ENCODE measurements around the gene TOMM40L. TPM values are rescaled to one million over a fixed set of nuclear protein-coding genes. Genes with fewer than 3 reads are reported as not detected.

The TOMM40L gene
- polyA plus RNA-seq, 1 donor (not counting 4 experiments of a cell fraction or from before 2014, with no cell fraction given): 14.4 TPM

DNA sequence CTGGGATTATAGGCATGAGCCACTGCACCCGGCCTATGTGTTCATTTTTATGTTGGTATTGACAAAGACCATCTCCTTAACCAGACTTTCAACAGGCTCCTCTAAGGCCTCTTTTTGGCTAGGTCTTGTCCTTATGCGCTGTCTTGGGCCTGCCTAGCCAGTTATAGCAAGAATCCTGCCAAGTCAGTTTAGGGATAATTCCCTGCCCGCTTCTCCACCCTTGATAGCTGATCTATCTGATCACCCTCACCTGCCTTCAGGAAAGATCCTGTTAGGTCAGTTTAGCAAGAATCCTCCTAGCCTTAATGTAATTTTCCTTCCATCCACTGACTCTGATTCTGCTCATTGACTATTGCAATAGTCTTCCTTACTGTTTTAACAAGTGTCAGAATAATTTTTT is 46.2 kb upstream of the TOMM40L start:
- H3K27me3 ChIP-seq (ENCODE audit: control insufficient read depth, extremely low read depth, insufficient read depth, low read length): no peaks in the 10 kb centered on the region
- no peak overlapping the region for H2AFZ ChIP-seq (ENCODE audit: control insufficient read depth, low read length)
- no peaks in the 10 kb centered on the region for H4K20me1 ChIP-seq (ENCODE audit: control insufficient read depth, extremely low read depth, insufficient read depth, low read length)
- TF ChIP-seq, protein P1, sequence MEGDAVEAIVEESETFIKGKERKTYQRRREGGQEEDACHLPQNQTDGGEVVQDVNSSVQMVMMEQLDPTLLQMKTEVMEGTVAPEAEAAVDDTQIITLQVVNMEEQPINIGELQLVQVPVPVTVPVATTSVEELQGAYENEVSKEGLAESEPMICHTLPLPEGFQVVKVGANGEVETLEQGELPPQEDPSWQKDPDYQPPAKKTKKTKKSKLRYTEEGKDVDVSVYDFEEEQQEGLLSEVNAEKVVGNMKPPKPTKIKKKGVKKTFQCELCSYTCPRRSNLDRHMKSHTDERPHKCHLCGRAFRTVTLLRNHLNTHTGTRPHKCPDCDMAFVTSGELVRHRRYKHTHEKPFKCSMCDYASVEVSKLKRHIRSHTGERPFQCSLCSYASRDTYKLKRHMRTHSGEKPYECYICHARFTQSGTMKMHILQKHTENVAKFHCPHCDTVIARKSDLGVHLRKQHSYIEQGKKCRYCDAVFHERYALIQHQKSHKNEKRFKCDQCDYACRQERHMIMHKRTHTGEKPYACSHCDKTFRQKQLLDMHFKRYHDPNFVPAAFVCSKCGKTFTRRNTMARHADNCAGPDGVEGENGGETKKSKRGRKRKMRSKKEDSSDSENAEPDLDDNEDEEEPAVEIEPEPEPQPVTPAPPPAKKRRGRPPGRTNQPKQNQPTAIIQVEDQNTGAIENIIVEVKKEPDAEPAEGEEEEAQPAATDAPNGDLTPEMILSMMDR (optimal IDR thresholded peaks at IDR 0.05 in 1 of 3, IDR thresholded peaks at IDR 0.05 in 1 of 3, conservative IDR thresholded peaks at IDR 0.05 in 1 of 3; ENCODE audit: extremely low read depth in 1 of 3, insufficient read depth in 2 of 3, low read length in 3 of 3): no peak
- TF ChIP-seq EZH2 (IDR thresholded peaks at IDR 0.05; ENCODE audit: low read length): no peak
- no peak overlapping the region for H3K4me3 ChIP-seq (ENCODE audit: control insufficient read depth in 2 of 3, extremely low read depth in 1 of 3, insufficient read depth in 2 of 3, low read depth in 1 of 3, low read length in 3 of 3)
- H3K9me3 ChIP-seq (ENCODE audit: control insufficient read depth, low read depth, low read length): no peaks in the 10 kb centered on the region
- H3K9me1 ChIP-seq (ENCODE audit: control insufficient read depth, extremely low read depth, insufficient read depth, low read length): no peaks in the 10 kb centered on the region
- peaks cover 2 to 11% of the 10 kb centered on the region in 2 experiments for H3K36me3 ChIP-seq (ENCODE audit: control insufficient read depth in 2 of 2, extremely low read depth in 1 of 2, insufficient read depth in 2 of 2, low read length in 2 of 2)
- H3K4me2 ChIP-seq (ENCODE audit: control insufficient read depth, extremely low read depth, insufficient read depth, low read depth, low read length): no peak overlapping the region
- dilution Hi-C loops (cut with MboI; ENCODE audit: extremely low pct_ligation_motif_present, low sequenced_read_pairs): no loop called here
- DNase-seq (ENCODE audit: low read depth, low spot score) (no peak), FAIRE-seq (no peak)
- peaks cover 26% of the 10 kb centered on the region for H3K4me1 ChIP-seq (ENCODE audit: control insufficient read depth, extremely low read depth, insufficient read depth, low read length)
- peaks cover 16% of the 10 kb centered on the region for H3K79me2 ChIP-seq (ENCODE audit: control insufficient read depth, insufficient read depth, low read length)
- no peak overlapping the region for H3K9ac ChIP-seq (ENCODE audit: control insufficient read depth, extremely low read depth, insufficient read depth, low read length)
- no peak overlapping the region for H3K27ac ChIP-seq (ENCODE audit: control insufficient read depth, insufficient read depth, low read length)

DNA sequence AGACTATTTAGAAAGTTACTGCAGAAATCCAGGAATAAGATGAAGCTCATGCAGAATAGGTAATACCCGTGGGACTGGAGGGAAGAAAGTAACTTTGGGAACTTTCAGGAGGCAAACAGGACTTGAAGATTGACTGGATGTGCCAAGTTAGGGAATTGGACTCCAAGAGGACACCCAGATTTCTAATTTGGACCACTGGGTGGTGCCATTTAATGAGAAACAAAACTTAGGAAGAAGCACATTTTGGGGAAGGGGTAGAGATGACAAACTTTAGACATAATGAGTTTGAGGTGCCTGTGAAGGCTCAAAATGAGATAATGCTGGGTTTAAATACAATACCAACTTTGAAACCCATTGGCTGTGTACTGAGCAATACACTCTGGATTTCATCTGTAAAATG is 45.2 kb upstream of the TOMM40L start:
- H3K4me3 ChIP-seq (ENCODE audit: control insufficient read depth in 2 of 3, extremely low read depth in 1 of 3, insufficient read depth in 2 of 3, low read depth in 1 of 3, low read length in 3 of 3): no peak overlapping the region
- dilution Hi-C loops (cut with MboI; ENCODE audit: extremely low pct_ligation_motif_present, low sequenced_read_pairs): no loop called here
- FAIRE-seq (no peak), DNase-seq (ENCODE audit: low read depth, low spot score) (no peak)
- TF ChIP-seq, protein P1 (optimal IDR thresholded peaks at IDR 0.05 in 1 of 3, IDR thresholded peaks at IDR 0.05 in 1 of 3, conservative IDR thresholded peaks at IDR 0.05 in 1 of 3; ENCODE audit: extremely low read depth in 1 of 3, insufficient read depth in 2 of 3, low read length in 3 of 3): peak; percentile 19 to 42 (median 35)
- no peak for TF ChIP-seq EZH2 (IDR thresholded peaks at IDR 0.05; ENCODE audit: low read length)
- no peaks in the 10 kb centered on the region for H3K9me3 ChIP-seq (ENCODE audit: control insufficient read depth, low read depth, low read length)
- H3K36me3 ChIP-seq (ENCODE audit: control insufficient read depth in 2 of 2, extremely low read depth in 1 of 2, insufficient read depth in 2 of 2, low read length in 2 of 2): peaks cover 0 to 5% of the 10 kb centered on the region in 2 experiments
- H3K9ac ChIP-seq (ENCODE audit: control insufficient read depth, extremely low read depth, insufficient read depth, low read length): no peak overlapping the region
- no peak overlapping the region for H2AFZ ChIP-seq (ENCODE audit: control insufficient read depth, low read length)
- H3K9me1 ChIP-seq (ENCODE audit: control insufficient read depth, extremely low read depth, insufficient read depth, low read length): no peaks in the 10 kb centered on the region
- H3K27ac ChIP-seq (ENCODE audit: control insufficient read depth, insufficient read depth, low read length): no peak overlapping the region
- peaks cover 26% of the 10 kb centered on the region for H3K4me1 ChIP-seq (ENCODE audit: control insufficient read depth, extremely low read depth, insufficient read depth, low read length)
- H4K20me1 ChIP-seq (ENCODE audit: control insufficient read depth, extremely low read depth, insufficient read depth, low read length): no peaks in the 10 kb centered on the region
- no peak overlapping the region for H3K4me2 ChIP-seq (ENCODE audit: control insufficient read depth, extremely low read depth, insufficient read depth, low read depth, low read length)
- no peaks in the 10 kb centered on the region for H3K27me3 ChIP-seq (ENCODE audit: control insufficient read depth, extremely low read depth, insufficient read depth, low read length)
- peaks cover 16% of the 10 kb centered on the region for H3K79me2 ChIP-seq (ENCODE audit: control insufficient read depth, insufficient read depth, low read length)
